GM21576 (cell line): ENCODE data around the gene FOXE1.

ENCODE experiments used
- ATAC-seq: cut with Tn5 transposase; IDR thresholded peaks from one replicate; pipeline ENCODE4 v1.9.1; 2021; ENCODE audit warnings: mild to moderate bottlenecking, moderate library complexity; ENCODE audit not compliant: unreplicated experiment

FOXE1 gene

DNA sequence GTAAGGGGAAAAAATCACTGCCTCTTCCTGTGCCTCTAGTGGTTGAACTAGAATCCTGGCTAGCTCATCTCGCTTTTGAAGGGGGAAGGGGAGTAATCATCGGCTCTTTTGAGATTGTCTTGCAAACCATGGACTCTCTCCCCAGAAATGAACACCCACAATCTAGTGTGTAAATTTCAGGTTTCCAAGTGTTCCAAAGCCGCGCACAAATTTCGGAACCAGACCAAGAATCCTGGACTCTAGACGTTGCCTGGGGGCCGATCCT, 4.9 kb upstream of the FOXE1 start:
- no peak for ATAC-seq

GRCh38 chr9:97848480-97849237, 4.4 kb upstream of the FOXE1 start:
- ATAC-seq = no peak

GRCh38 chr9:97849980-97850379, 3.0 kb upstream of the FOXE1 start:
- no peak for ATAC-seq

DNA sequence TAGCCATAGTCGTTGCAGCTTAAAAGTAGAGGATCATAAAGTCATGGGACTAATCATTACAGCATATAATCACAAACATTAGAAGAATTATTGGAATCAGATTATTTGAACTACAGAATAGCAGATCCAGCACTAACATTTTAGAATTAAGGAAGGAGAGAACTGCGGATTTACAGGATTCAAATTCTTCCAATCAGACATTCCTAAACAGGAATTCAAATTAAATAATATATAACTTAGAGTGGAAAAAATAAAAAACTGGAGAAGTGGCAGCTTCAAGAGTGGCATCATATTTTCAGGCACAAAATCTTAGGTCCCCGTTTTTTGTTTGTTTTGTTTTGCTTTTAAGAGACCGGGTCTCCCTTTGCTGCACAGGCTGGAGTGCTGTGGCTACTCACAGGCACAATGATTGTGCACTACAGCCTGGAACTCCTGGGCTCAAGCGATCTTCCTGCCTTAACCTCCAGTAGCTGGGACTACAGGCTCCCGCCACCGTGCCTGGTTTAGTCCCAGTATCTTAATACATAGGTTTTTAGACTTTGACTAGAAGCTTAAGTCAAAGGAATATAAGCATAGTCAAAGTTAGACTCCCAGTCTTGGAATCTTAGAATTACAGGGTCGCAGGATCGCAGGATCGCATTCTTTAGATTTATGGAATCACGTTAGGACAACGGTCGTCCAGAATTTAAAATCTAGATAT, 2.1 kb upstream of the FOXE1 start:
- ATAC-seq = no peak

- no peak for ATAC-seq
Measured at GRCh38 chr9:97851446-97851883, 1.6 kb upstream of the FOXE1 start.

GRCh38 chr9:97852001-97852398, 1.0 kb upstream of the FOXE1 start:
- no peak for ATAC-seq

GRCh38 chr9:97852399-97853055, 499 bp upstream of the FOXE1 start:
- ATAC-seq = no peak

DNA sequence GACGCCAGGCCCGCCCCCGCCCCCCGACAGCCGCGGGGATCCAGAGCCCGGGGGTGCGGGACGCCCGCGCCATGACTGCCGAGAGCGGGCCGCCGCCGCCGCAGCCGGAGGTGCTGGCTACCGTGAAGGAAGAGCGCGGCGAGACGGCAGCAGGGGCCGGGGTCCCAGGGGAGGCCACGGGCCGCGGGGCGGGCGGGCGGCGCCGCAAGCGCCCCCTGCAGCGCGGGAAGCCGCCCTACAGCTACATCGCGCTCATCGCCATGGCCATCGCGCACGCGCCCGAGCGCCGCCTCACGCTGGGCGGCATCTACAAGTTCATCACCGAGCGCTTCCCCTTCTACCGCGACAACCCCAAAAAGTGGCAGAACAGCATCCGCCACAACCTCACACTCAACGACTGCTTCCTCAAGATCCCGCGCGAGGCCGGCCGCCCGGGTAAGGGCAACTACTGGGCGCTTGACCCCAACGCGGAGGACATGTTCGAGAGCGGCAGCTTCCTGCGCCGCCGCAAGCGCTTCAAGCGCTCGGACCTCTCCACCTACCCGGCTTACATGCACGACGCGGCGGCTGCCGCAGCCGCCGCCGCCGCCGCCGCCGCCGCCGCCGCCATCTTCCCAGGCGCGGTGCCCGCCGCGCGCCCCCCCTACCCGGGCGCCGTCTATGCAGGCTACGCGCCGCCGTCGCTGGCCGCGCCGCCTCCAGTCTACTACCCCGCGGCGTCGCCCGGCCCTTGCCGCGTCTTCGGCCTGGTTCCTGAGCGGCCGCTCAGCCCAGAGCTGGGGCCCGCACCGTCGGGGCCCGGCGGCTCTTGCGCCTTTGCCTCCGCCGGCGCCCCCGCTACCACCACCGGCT, 1.0 kb downstream of the FOXE1 start:
- ATAC-seq = no peak

DNA sequence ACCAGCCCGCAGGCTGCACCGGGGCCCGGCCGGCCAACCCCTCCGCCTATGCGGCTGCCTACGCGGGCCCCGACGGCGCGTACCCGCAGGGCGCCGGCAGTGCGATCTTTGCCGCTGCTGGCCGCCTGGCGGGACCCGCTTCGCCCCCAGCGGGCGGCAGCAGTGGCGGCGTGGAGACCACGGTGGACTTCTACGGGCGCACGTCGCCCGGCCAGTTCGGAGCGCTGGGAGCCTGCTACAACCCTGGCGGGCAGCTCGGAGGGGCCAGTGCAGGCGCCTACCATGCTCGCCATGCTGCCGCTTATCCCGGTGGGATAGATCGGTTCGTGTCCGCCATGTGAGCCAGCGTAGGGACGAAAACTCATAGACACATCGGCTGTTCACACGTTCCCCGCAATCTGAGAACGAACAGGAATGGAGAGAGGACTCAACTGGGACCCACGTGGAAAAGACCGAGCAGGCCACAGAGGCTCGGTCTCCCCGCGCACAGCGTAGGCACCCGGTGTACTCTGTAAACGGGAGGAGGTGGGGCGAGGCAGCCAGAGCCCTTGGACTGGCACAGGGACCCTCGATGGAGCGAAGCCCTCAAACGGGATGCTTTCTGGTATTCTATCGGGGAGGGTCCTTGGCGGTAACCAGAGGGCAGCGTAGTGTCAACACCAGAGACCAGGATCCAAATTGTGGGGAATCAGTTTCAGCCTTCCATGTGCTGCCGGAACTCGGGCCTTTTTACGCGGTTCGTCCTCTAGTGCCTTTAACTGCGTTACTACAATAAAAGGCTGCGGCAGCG, 1.9 kb downstream of the FOXE1 start:
- no peak for ATAC-seq

DNA sequence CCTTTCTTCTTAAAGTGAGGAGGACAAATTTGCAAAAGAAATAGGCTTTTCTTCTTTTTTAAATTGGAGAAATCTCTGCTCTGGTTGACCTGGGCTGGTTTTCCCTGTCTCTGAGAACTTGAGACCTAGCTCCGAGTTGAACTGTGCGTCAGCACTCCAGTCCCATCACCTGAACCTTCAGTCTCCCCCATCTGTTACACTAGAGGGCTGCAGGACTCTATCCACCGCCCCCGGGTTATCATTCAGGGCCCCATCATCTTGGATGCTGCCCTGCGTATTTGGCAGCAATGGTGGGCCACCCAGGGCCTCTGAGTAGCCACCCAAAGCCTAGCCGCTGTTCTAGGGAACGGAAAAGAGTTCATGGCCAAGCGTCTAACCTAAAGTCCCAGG, 2.5 kb downstream of the FOXE1 start:
- no peak for ATAC-seq

GRCh38 chr9:97855899-97856298, 2.9 kb downstream of the FOXE1 start:
- no peak for ATAC-seq

GRCh38 chr9:97856857-97857605, 4.0 kb downstream of the FOXE1 start:
- ATAC-seq = no peak

DNA sequence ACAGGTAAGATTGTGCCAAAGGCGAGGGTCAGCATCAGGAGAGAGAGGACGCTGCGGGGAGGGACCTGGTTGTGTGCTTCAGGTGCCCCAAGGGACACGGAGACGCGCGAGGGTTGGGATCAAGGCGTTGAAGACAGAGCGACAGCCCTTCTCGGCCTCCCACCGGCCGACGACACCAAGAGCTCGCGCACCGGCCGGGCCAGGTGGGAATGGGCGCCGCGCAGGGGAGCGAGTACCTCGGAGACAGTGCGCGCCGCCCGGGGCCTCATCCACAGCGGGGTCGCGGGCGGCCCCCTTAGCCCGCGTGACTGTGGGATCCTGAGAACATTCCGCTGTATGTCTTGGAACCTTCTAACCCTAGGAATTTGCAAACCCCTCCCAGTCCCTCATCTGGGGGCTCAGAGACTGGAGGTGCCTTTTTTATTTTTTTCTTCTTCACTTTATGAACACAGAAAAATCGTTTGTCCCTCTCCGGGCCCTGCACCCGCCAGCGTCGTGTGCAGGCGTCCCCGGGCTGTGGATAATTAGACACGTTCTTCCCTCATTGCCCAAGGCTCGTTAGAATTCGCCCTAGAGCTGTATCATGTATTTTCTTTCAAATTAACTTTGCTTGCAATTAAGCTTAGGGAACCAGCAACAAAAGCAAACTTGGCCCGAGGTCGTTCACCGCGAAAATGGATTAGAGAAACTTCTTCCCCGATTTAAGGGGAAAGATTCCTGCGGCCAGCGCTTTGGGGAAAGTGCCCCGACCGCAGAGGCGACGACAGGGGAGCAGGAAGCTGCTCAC, 4.8 kb downstream of the FOXE1 start:
- no peak for ATAC-seq

GRCh38 chr9:97858393-97858713, 5.3 kb downstream of the FOXE1 start:
- ATAC-seq = no peak

DNA sequence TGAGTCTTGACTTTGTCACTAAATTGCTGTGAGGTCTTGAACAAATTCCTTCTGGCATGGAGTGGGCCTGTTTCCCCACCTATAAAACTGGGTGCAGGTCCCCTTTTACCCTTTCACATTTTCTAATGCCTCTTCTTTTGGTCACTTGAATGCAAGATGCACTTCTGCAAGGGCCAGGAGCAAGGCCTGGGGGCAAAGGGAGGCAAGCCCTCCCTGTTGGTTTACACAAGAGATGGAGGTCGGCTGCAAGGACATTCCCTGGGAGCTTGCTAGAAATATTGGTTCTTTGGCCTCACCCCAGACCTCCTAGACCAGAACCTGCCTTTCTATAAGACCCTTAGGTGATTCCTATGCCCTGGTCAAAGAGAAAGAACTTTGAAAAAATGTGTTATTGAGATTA, 5.8 kb downstream of the FOXE1 start:
- no peak for ATAC-seq

DNA sequence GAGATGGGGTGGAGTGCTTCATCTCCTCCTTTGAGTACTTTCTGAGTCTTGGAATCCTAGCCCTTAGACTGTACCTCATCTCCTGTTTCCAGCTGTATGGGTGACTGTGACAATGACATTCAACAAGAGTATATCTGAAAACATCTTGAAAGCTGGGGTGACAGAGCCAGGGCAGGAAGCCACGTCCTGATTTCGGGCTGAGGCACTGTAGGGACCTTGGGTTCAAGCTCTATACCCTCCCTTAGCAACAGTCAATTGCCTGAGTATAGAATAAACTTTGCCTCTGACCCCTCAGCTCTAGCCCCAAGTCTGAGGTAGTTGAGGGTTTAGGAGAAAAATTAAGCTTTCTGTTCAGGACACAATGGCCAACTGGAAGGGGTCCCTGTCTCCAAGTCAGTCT, 6.3 kb downstream of the FOXE1 start:
- ATAC-seq = no peak

DNA sequence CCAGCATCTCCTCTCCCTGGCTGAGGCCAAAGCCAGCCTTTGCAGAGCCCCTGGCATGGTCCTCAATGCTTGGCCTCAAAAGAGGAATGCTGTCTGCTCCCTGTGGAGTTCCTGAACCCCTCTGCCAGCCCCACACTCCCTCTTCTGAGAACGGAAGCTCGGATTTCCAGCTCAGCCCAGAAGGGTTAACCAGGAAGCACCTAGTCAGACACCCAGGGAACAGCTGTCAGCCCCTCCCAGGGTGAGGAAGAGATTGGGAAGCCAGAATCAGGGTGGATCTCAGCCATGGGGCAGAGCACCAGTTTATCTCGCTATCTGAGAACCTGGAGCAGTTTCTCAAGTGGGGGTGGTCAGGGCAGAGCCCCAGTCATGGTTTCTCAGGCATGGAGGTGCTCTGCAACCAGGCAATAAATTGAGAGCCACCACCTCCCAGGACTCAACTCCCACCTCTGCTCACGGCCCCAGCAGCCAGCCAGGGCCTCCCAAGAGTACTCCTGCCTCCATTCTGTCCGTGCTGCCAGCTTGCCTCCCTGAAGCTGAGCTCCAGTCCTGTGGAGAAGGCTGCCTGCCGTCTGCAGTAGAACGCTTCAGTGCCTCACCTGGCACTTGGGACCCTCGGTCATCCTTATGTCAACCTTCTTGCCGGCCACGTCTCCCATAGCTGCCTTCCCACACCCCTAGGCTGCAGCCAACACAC, 7.6 kb downstream of the FOXE1 start:
- ATAC-seq = no peak

- ATAC-seq = no peak
Measured at GRCh38 chr9:97861148-97861475, 8.1 kb downstream of the FOXE1 start.

GRCh38 chr9:97863314-97863713, 10.3 kb downstream of the FOXE1 start:
- no peak for ATAC-seq
